ENCODE measurements around the gene WWOX. TPM values are rescaled to one million over a fixed set of nuclear protein-coding genes. Genes with fewer than 3 reads are reported as not detected.

Gene WWOX
- total and polyA plus RNA-seq, 2 donors (not counting 1 experiment from before 2014, with no cell fraction given), result 10.5 to 42.3 TPM

DNA sequence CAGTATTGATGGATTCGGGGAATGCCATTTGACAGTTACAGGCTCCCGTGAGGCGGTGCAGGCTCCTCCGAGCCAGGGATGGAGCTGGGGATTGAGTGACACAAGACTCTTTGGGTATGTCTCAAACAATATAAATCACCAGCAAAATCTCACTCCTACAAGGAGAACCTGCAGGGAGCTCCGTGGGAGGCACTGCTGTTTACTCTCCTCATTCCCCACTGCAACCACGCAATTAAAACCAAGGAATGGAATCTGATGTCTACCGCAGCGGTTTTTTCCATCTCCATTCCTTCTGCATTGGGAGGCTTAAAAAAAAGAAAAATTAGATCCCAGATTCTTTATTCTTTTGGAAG, 157.9 kb downstream of the WWOX start:
- ChIA-PET CTCF (no interaction called here), POLR2A (no interaction called here)
- H3K4me3 Mint-ChIP-seq, result no peak overlapping the region

DNA sequence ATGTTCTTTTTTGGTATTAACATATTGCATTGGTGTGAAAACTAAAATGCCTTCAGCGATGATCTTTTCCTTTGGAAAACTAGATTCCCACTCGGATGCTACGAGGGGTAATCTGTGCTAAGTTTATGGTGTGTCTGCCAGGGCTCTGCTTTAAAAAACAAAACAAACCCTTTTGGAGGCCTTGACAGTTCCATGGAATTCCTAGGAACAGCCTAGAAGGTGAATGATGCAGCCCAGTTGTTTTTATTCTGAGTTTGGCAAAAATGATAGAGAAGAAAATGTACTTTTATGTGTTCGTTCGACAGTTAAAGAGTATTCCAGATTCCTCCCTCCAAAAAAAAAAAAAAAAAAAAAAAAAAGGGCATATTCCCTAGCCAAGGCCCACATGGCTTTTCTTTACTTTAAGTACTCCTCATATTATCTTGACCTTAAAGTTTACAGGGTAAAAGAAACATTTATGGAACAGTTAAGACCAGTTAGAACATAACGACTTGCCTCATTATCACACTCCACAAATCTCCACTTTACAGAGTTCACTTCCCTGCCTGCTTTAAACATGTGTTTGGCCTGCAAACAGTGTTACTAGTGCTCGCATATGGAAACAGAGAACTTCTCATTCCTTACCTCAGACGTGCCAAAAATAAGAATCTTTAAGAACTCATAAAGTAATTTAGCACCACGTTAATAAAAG, 159.1 kb downstream of the WWOX start:
- Mint-ChIP-seq H3K27ac (no peak overlapping the region), H3K27me3 (no peaks in the 10 kb centered on the region), H3K4me1 (no peaks in the 10 kb centered on the region), H3K4me3 (no peak overlapping the region), H3K9me3 (ENCODE audit: insufficient read depth) (no peaks in the 10 kb centered on the region)
- no peak for TF ChIP-seq CTCF (IDR thresholded peaks at IDR 0.05)
- no peak for TF ChIP-seq EZH2 (IDR thresholded peaks at IDR 0.05; ENCODE audit: borderline replicate concordance, insufficient read depth, low read depth, low read length, poor library complexity, severe bottlenecking)
- ATAC-seq (ENCODE audit: low read depth) (no peak), DNase-seq (no peak)
- no peaks in the 10 kb centered on the region for H3K4me1 ChIP-seq (ENCODE audit: control insufficient read depth in 2 of 2, insufficient read depth in 2 of 2, low read length in 2 of 2)
- H3K36me3 ChIP-seq (replicated peaks in 1 of 2; ENCODE audit: control extremely low read depth in 1 of 2, control insufficient read depth in 1 of 2, extremely low read depth in 1 of 2, insufficient read depth in 2 of 2, low read length in 1 of 2), result no peaks in the 10 kb centered on the region
- no peak overlapping the region for H2AFZ ChIP-seq (ENCODE audit: insufficient read depth, low read depth, low read length, poor library complexity, severe bottlenecking)
- no peak overlapping the region for H3K9ac ChIP-seq (ENCODE audit: low read length)
- 100% methylated on average over 4 of the region's 9 CpGs for WGBS (ENCODE audit: insufficient coverage)
- H3K9me3 ChIP-seq (ENCODE audit: control extremely low read depth in 1 of 3, control insufficient read depth in 2 of 3, insufficient read depth in 1 of 3, low read length in 2 of 3), result no peaks in the 10 kb centered on the region
- H4K20me1 ChIP-seq (ENCODE audit: control insufficient read depth, insufficient read depth, low read length, poor library complexity, severe bottlenecking), result no peaks in the 10 kb centered on the region
- POLR2A ChIA-PET, result no interaction called here
- H3K79me2 ChIP-seq (ENCODE audit: control insufficient read depth, insufficient read depth, low read length), result no peaks in the 10 kb centered on the region
- intact Hi-C loops (cut with micrococcal nuclease), result no loop called here
- H3K27ac ChIP-seq (ENCODE audit: low read length in 2 of 2), result no peak overlapping the region
- CTCF ChIA-PET, result no interaction called here
- no peaks in the 10 kb centered on the region for H3K27me3 ChIP-seq (replicated peaks in 1 of 4; ENCODE audit: control extremely low read depth in 1 of 4, control insufficient read depth in 3 of 4, insufficient read depth in 4 of 4, low read length in 3 of 4)
- H3K4me3 ChIP-seq (ENCODE audit: control extremely low read depth in 1 of 5, extremely low read depth in 1 of 5, insufficient read depth in 1 of 5, low read depth in 2 of 5, low read length in 4 of 5), result no peak overlapping the region
- no peak overlapping the region for H3K4me2 ChIP-seq (replicated peaks; ENCODE audit: low read depth, low read length, poor library complexity, severe bottlenecking)

More for the DNA sequence above, 157.9 kb downstream of the WWOX start:
- H3K4me1 Mint-ChIP-seq, result no peaks in the 10 kb centered on the region
- H3K27ac ChIP-seq (ENCODE audit: low read length in 2 of 2), result no peak overlapping the region
- no peaks in the 10 kb centered on the region for H3K9me3 ChIP-seq (ENCODE audit: control extremely low read depth in 1 of 3, control insufficient read depth in 2 of 3, insufficient read depth in 1 of 3, low read length in 2 of 3)
- no peak overlapping the region for H3K9ac ChIP-seq (ENCODE audit: low read length)
- no peak overlapping the region for H3K4me3 ChIP-seq (ENCODE audit: control extremely low read depth in 1 of 5, extremely low read depth in 1 of 5, insufficient read depth in 1 of 5, low read depth in 2 of 5, low read length in 4 of 5)
- H4K20me1 ChIP-seq (ENCODE audit: control insufficient read depth, insufficient read depth, low read length, poor library complexity, severe bottlenecking), result no peaks in the 10 kb centered on the region
- H3K36me3 ChIP-seq (replicated peaks in 1 of 2; ENCODE audit: control extremely low read depth in 1 of 2, control insufficient read depth in 1 of 2, extremely low read depth in 1 of 2, insufficient read depth in 2 of 2, low read length in 1 of 2), result no peaks in the 10 kb centered on the region
- WGBS (ENCODE audit: insufficient coverage), result 100% methylated on average over 1 of the region's 8 CpGs
- H3K79me2 ChIP-seq (ENCODE audit: control insufficient read depth, insufficient read depth, low read length), result no peaks in the 10 kb centered on the region
- H3K9me3 Mint-ChIP-seq (ENCODE audit: insufficient read depth), result no peaks in the 10 kb centered on the region
- no peaks in the 10 kb centered on the region for H3K27me3 Mint-ChIP-seq
- no peaks in the 10 kb centered on the region for H3K4me1 ChIP-seq (ENCODE audit: control insufficient read depth in 2 of 2, insufficient read depth in 2 of 2, low read length in 2 of 2)
- ATAC-seq (ENCODE audit: low read depth) (no peak), DNase-seq (no peak)
- H2AFZ ChIP-seq (ENCODE audit: insufficient read depth, low read depth, low read length, poor library complexity, severe bottlenecking), result no peak overlapping the region
- H3K27me3 ChIP-seq (replicated peaks in 1 of 4; ENCODE audit: control extremely low read depth in 1 of 4, control insufficient read depth in 3 of 4, insufficient read depth in 4 of 4, low read length in 3 of 4), result no peaks in the 10 kb centered on the region
- TF ChIP-seq EZH2 (IDR thresholded peaks at IDR 0.05; ENCODE audit: borderline replicate concordance, insufficient read depth, low read depth, low read length, poor library complexity, severe bottlenecking) (no peak), CTCF (IDR thresholded peaks at IDR 0.05) (no peak)
- H3K27ac Mint-ChIP-seq, result no peak overlapping the region
- H3K4me2 ChIP-seq (replicated peaks; ENCODE audit: low read depth, low read length, poor library complexity, severe bottlenecking), result no peak overlapping the region
- intact Hi-C loops (cut with micrococcal nuclease), result no loop called here
